ENCODE measurements around the gene DAB2IP. TPM values are rescaled to one million over a fixed set of nuclear protein-coding genes. Genes with fewer than 3 reads are reported as not detected.

Gene DAB2IP
- total RNA-seq, 2 experiments from 2014 or later: 0.06 TPM; not detected in 1

DNA sequence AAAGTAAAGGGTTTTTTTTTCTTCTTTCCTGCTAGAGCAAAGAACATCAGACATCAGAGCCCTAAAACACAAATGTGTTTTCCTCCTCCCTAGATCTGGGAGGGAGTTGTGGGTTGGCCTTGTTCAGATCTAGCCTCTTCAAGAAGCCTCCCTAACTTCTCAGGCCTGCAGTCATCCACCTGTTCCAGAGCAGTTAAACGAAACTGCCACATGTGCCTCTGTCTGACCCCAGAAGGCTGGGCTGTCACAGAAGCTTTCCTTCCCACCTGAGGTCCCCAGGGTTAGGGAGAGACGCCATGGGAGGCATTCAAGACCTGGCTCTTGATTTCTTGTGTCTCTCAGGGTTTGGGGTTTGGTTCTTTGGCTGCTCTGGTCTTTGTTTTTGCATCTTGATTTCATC, 87.0 kb downstream of the DAB2IP start:
- peaks cover 24% of the 10 kb centered on the region for H3K27me3 Mint-ChIP-seq
- Histone ChIP-seq H3K4me3 (ENCODE audit: low read length) (no peak overlapping the region), H3K27me3 (ENCODE audit: control insufficient read depth in 1 of 2, insufficient read depth in 2 of 2, low read length in 2 of 2) (peaks cover 11 to 20% of the 10 kb centered on the region in 2 experiments), H3K4me1 (ENCODE audit: insufficient read depth, low read length) (no peaks in the 10 kb centered on the region), H3K27ac (ENCODE audit: low read depth in 1 of 2, low read length in 2 of 2) (no peak overlapping the region), H3K9me3 (ENCODE audit: control insufficient read depth in 1 of 2, insufficient read depth in 1 of 2, low read length in 2 of 2) (peaks cover 0 to 5% of the 10 kb centered on the region in 2 experiments), H3K36me3 (ENCODE audit: insufficient read depth, low read length) (no peaks in the 10 kb centered on the region)
- H3K4me1 Mint-ChIP-seq (ENCODE audit: low read depth): peaks cover 10% of the 10 kb centered on the region
- TF ChIP-seq CTCF (IDR thresholded peaks at IDR 0.05): no peak
- POLR2A ChIA-PET: no interaction called here
- intact Hi-C loops (cut with DNase I, micrococcal nuclease): no loop called here
- CTCF ChIA-PET: no interaction called here
- H3K9me3 Mint-ChIP-seq: no peaks in the 10 kb centered on the region
- no peak for ATAC-seq (ENCODE audit: poor library complexity)
- no peaks in the 10 kb centered on the region for H3K36me3 Mint-ChIP-seq (ENCODE audit: low read depth)
- no peak for DNase-seq
- H3K27ac Mint-ChIP-seq: no peak overlapping the region
- no peak overlapping the region for H3K4me3 Mint-ChIP-seq

DNA sequence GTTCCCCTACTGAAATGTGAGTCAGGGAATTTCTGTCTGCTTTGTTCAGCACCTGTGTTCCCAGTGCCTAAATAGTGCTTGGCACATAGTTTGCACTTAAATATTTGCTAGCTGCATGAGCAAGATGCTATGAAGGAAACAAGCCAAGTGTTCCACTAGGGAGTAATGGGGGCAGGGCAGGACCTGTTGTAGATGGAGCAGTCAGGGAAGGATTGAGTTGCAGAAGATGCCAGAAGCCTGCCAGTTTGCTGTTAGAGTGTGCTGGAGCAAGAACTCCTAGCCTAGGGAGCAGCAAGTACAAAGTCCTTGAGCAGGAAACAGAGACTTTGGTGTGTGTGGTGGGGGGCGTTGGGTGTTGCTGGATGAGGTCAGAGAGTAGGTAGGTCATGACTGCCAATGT, 87.5 kb downstream of the DAB2IP start:
- no peak for TF ChIP-seq CTCF (IDR thresholded peaks at IDR 0.05)
- no peaks in the 10 kb centered on the region for H3K36me3 Mint-ChIP-seq (ENCODE audit: low read depth)

DNA sequence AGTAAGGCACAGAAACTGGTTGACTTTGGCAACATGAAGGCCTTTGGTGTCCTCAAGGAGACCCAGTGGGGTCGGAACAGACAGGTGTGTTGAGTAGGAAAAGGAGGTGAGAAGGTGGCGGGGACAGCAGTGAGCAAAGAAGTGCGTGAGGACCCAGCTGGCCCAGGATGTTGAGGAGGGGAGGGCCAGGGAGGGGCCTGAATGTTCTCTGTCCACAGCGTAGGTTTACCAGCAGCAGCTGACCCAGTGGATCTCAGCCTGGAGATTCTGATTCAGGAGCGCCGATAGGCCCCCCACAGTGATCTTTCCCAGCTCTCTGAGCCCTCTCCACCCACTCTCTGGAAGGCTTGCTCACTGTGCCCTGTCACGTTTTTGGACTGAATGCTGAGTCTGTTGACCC, 88.5 kb downstream of the DAB2IP start:
- Histone ChIP-seq H3K27me3 (ENCODE audit: control insufficient read depth in 1 of 2, insufficient read depth in 2 of 2, low read length in 2 of 2) (peaks cover 8 to 12% of the 10 kb centered on the region in 2 experiments), H3K36me3 (ENCODE audit: insufficient read depth, low read length) (no peaks in the 10 kb centered on the region), H3K9me3 (ENCODE audit: control insufficient read depth in 1 of 2, insufficient read depth in 1 of 2, low read length in 2 of 2) (peaks cover 0 to 5% of the 10 kb centered on the region in 2 experiments), H3K27ac (ENCODE audit: low read depth in 1 of 2, low read length in 2 of 2) (no peak overlapping the region), H3K4me3 (ENCODE audit: low read length) (no peak overlapping the region), H3K4me1 (ENCODE audit: insufficient read depth, low read length) (no peaks in the 10 kb centered on the region)
- Mint-ChIP-seq H3K9me3 (no peaks in the 10 kb centered on the region), H3K27me3 (peaks cover 17% of the 10 kb centered on the region), H3K4me3 (no peak overlapping the region), H3K4me1 (ENCODE audit: low read depth) (peaks cover 10% of the 10 kb centered on the region), H3K36me3 (ENCODE audit: low read depth) (no peaks in the 10 kb centered on the region), H3K27ac (no peak overlapping the region)
- ChIA-PET POLR2A (no interaction called here), CTCF (no interaction called here)
- ATAC-seq (ENCODE audit: poor library complexity): no peak
- no peak for DNase-seq
- intact Hi-C loops (cut with DNase I, micrococcal nuclease): no loop called here
- no peak for TF ChIP-seq CTCF (IDR thresholded peaks at IDR 0.05)

More for the DNA sequence above, 87.5 kb downstream of the DAB2IP start:
- ChIA-PET POLR2A (no interaction called here), CTCF (no interaction called here)
- Mint-ChIP-seq H3K4me1 (ENCODE audit: low read depth) (peaks cover 10% of the 10 kb centered on the region), H3K27me3 (peaks cover 24% of the 10 kb centered on the region), H3K4me3 (no peak overlapping the region), H3K9me3 (no peaks in the 10 kb centered on the region), H3K27ac (no peak overlapping the region)
- no peaks in the 10 kb centered on the region for H3K4me1 ChIP-seq (ENCODE audit: insufficient read depth, low read length)
- peaks cover 0 to 5% of the 10 kb centered on the region in 2 experiments for H3K9me3 ChIP-seq (ENCODE audit: control insufficient read depth in 1 of 2, insufficient read depth in 1 of 2, low read length in 2 of 2)
- H3K4me3 ChIP-seq (ENCODE audit: low read length): no peak overlapping the region
- intact Hi-C loops (cut with DNase I, micrococcal nuclease): no loop called here
- no peak for DNase-seq
- H3K27me3 ChIP-seq (ENCODE audit: control insufficient read depth in 1 of 2, insufficient read depth in 2 of 2, low read length in 2 of 2): peaks cover 11 to 20% of the 10 kb centered on the region in 2 experiments
- no peak overlapping the region for H3K27ac ChIP-seq (ENCODE audit: low read depth in 1 of 2, low read length in 2 of 2)
- H3K36me3 ChIP-seq (ENCODE audit: insufficient read depth, low read length): no peaks in the 10 kb centered on the region
- no peak for ATAC-seq (ENCODE audit: poor library complexity)

All from CD4-positive, alpha-beta T cell (primary cell).